HG03025 (cell line): ENCODE results near the gene IKZF1.
A peak's percentile ranks its signal among the peaks of the same experiment; 100 is the strongest.

Source experiments
- ATAC-seq: cut with Tn5 transposase; IDR thresholded peaks from one replicate; pipeline ENCODE4 v1.9.1; 2021; ENCODE audit warnings: mild to moderate bottlenecking, moderate library complexity; ENCODE audit not compliant: unreplicated experiment, low FRiP score

IKZF1 gene

GRCh38 chr7:50399635-50400034, 95.1 kb downstream of the IKZF1 start:
- ATAC-seq, result no peak

GRCh38 chr7:50400114-50400513, 95.6 kb downstream of the IKZF1 start:
- ATAC-seq, result no peak

- no peak for ATAC-seq
Observed at GRCh38 chr7:50404392-50404791, 99.9 kb downstream of the IKZF1 start.

- peak; percentile 37 for ATAC-seq
Observed at GRCh38 chr7:50405221-50405620, 100.7 kb downstream of the IKZF1 start.

- no peak for ATAC-seq
Observed at GRCh38 chr7:50406935-50407334, 102.4 kb downstream of the IKZF1 start.

- ATAC-seq, result peak; percentile 40
Observed at GRCh38 chr7:50409856-50410745, 105.6 kb downstream of the IKZF1 start.

GRCh38 chr7:50411332-50411731, 106.8 kb downstream of the IKZF1 start:
- ATAC-seq, result peak; percentile 22

- no peak for ATAC-seq
Observed at GRCh38 chr7:50412973-50413372, 108.5 kb downstream of the IKZF1 start.

GRCh38 chr7:50413561-50413960, 109.0 kb downstream of the IKZF1 start:
- ATAC-seq, result no peak

GRCh38 chr7:50415844-50416364, 111.4 kb downstream of the IKZF1 start:
- no peak for ATAC-seq

GRCh38 chr7:50416527-50417182, 112.1 kb downstream of the IKZF1 start:
- ATAC-seq, result peak; percentile 72

- ATAC-seq, result peak; percentile 82
Observed at GRCh38 chr7:50418086-50418515, 113.6 kb downstream of the IKZF1 start.

GRCh38 chr7:50418526-50419290, 114.2 kb downstream of the IKZF1 start:
- ATAC-seq, result no peak

GRCh38 chr7:50421043-50421442, 116.5 kb downstream of the IKZF1 start:
- ATAC-seq, result no peak

GRCh38 chr7:50422858-50423257, 118.3 kb downstream of the IKZF1 start:
- ATAC-seq, result no peak

GRCh38 chr7:50423860-50424259, 119.3 kb downstream of the IKZF1 start:
- no peak for ATAC-seq

GRCh38 chr7:50425318-50425717, 120.8 kb downstream of the IKZF1 start:
- ATAC-seq, result no peak

- ATAC-seq, result no peak
Observed at GRCh38 chr7:50426280-50427045, 121.9 kb downstream of the IKZF1 start.

- no peak for ATAC-seq
Observed at GRCh38 chr7:50427518-50427917, 123.0 kb downstream of the IKZF1 start.

- ATAC-seq, result no peak
Observed at GRCh38 chr7:50428911-50429310, 124.4 kb downstream of the IKZF1 start.
